Measurements from ENCODE around the gene BTBD9.

DNA sequence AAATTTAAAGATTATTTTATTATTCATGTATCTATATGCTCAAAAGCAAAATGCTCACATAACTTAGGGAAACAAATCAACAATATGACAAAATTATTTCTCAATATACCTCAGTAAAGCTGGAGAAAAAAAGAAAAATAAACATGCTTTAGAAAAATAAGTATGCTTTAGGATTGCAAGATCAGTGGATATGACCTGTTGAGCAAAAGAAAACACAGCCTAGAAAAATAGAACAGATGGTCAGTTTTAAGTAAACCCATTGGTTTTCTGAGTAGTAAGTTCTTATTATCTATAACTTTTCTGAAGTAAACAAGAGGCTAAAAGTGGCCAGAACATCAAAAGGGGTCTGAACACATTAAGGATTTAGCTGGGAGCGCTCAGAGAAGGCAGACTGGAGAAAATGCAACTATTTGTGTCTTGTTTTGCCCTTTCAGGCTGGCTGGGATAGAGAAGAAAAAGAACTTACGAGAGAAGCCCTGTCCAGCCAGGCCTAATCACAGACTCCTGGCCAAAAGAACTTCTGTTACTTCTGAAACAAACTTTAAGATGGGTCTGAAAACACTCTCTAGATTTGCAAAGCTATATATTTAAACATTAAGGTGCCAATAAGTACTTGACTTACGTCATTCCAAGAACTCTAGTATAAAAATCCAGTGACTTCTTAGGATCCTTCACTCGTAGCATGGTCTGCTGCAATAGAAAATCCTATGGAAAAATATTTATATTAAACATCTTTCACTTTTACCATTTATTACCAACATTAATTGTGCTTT is 46.7 kb upstream of the BTBD9 start:
- TF ChIP-seq MAFK (IDR thresholded peaks at IDR 0.05; ENCODE audit: partially characterized antibody) = no peak
- no peak for TF ChIP-seq CBX2 (IDR thresholded peaks at IDR 0.05; ENCODE audit: borderline replicate concordance, low read depth)
- TF ChIP-seq, protein P1, sequence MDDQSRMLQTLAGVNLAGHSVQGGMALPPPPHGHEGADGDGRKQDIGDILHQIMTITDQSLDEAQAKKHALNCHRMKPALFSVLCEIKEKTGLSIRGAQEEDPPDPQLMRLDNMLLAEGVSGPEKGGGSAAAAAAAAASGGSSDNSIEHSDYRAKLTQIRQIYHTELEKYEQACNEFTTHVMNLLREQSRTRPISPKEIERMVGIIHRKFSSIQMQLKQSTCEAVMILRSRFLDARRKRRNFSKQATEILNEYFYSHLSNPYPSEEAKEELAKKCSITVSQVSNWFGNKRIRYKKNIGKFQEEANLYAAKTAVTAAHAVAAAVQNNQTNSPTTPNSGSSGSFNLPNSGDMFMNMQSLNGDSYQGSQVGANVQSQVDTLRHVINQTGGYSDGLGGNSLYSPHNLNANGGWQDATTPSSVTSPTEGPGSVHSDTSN (IDR thresholded peaks at IDR 0.05) = no peak
- TF ChIP-seq, protein P2, sequence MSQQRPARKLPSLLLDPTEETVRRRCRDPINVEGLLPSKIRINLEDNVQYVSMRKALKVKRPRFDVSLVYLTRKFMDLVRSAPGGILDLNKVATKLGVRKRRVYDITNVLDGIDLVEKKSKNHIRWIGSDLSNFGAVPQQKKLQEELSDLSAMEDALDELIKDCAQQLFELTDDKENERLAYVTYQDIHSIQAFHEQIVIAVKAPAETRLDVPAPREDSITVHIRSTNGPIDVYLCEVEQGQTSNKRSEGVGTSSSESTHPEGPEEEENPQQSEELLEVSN (IDR thresholded peaks at IDR 0.05; ENCODE audit: borderline replicate concordance, low read depth) = no peak

All from A549 (cell line).